Measurements from ENCODE around the gene ZMYM3. TPM values are rescaled to one million over a fixed set of nuclear protein-coding genes. Genes with fewer than 3 reads are reported as not detected.

Gene ZMYM3
- total and polyA plus RNA-seq, 8 donors, result 2.9 to 53.6 (median 9.0) TPM

DNA sequence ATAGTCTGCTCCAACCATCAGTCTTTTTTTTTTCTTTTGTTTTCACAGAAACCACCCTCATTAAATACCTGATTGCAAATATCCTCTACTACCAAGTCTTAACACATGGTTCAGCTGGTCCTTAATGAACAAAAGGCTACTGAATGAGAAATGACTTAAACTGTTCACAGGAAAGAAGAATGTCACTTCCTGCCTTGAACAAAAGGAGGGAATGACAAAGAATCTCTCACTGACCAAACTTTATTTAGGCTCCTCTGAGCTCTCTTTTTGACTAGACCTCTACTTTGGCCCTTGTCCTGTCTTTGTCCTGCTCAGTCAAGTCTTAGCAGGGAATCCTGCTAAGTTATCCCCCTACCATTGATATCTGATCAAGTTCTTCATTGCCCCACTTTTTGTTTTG is 62.7 kb downstream of the ZMYM3 start:
- H3K4me3 ChIP-seq, result no peak overlapping the region
- H3K9me3 ChIP-seq, result no peaks in the 10 kb centered on the region
- TF ChIP-seq, protein P1, sequence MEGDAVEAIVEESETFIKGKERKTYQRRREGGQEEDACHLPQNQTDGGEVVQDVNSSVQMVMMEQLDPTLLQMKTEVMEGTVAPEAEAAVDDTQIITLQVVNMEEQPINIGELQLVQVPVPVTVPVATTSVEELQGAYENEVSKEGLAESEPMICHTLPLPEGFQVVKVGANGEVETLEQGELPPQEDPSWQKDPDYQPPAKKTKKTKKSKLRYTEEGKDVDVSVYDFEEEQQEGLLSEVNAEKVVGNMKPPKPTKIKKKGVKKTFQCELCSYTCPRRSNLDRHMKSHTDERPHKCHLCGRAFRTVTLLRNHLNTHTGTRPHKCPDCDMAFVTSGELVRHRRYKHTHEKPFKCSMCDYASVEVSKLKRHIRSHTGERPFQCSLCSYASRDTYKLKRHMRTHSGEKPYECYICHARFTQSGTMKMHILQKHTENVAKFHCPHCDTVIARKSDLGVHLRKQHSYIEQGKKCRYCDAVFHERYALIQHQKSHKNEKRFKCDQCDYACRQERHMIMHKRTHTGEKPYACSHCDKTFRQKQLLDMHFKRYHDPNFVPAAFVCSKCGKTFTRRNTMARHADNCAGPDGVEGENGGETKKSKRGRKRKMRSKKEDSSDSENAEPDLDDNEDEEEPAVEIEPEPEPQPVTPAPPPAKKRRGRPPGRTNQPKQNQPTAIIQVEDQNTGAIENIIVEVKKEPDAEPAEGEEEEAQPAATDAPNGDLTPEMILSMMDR (IDR thresholded peaks at IDR 0.05), result no peak
- TF ChIP-seq POLR2A (IDR thresholded peaks at IDR 0.05), result no peak
- no peak for TF ChIP-seq EP300 (IDR thresholded peaks at IDR 0.05)
- no peak for TF ChIP-seq POLR2AphosphoS5 (IDR thresholded peaks at IDR 0.05)
- no peaks in the 10 kb centered on the region for H3K4me1 ChIP-seq
- no peaks in the 10 kb centered on the region for H3K36me3 ChIP-seq
- intact Hi-C loops (cut with DNase I; ENCODE audit: low total_unique reads), result no loop called here
- no peak for DNase-seq
- no peaks in the 10 kb centered on the region for H3K27me3 ChIP-seq
- no peak overlapping the region for H3K27ac ChIP-seq

Other genes starting within 250 kb of the ZMYM3 start
- gene SNX12, start 185.8 kb downstream of the ZMYM3 start, total RNA-seq, result 10 to 100 TPM; 16.5 to 51.0 (median 47.3) TPM
- gene SNX12, start 185.8 kb downstream of the ZMYM3 start, polyA plus RNA-seq, result 10 to 100 TPM; 30.9 to 48.3 (median 47.2) TPM
- gene FOXO4, start 158.3 kb downstream of the ZMYM3 start, total RNA-seq, result 10 to 100 TPM in 1 of 5 donors, 1 to 10 TPM in 4; 3.1 to 31.4 (median 8.1) TPM
- 10 to 100 TPM in 2 of 3 donors, 1 to 10 TPM in 1; 6.4 to 15.7 (median 12.1) TPM for gene FOXO4, start 158.3 kb downstream of the ZMYM3 start, polyA plus RNA-seq
- gene CXorf65, start 147.4 kb downstream of the ZMYM3 start, total RNA-seq, result not detected
- under 1 TPM in 1 of 3 donors, not detected in 2; 0.43 TPM for gene CXorf65, start 147.4 kb downstream of the ZMYM3 start, polyA plus RNA-seq
- 10 to 100 TPM in 2 of 5 donors, 1 to 10 TPM in 2, under 1 TPM in 1; 0.89 to 11.2 (median 8.2) TPM for gene IL2RG, start 142.6 kb downstream of the ZMYM3 start, total RNA-seq
- 10 to 100 TPM in 1 of 3 donors, 1 to 10 TPM in 2; 6.7 to 10.4 (median 9.9) TPM for gene IL2RG, start 142.6 kb downstream of the ZMYM3 start, polyA plus RNA-seq
- 10 to 100 TPM; 20.7 to 53.3 (median 36.2) TPM for gene MED12, start 135.5 kb downstream of the ZMYM3 start, total RNA-seq
- gene MED12, start 135.5 kb downstream of the ZMYM3 start, polyA plus RNA-seq, result 1 to 10 TPM; 6.2 to 9.5 (median 8.2) TPM
- gene NLGN3, start 109.3 kb downstream of the ZMYM3 start, total RNA-seq, result 10 to 100 TPM in 1 of 5 donors, 1 to 10 TPM in 1, under 1 TPM in 1, not detected in 2; 0.92 to 10.7 (median 1.0) TPM
- under 1 TPM; 0.12 to 0.50 (median 0.31) TPM for gene NLGN3, start 109.3 kb downstream of the ZMYM3 start, polyA plus RNA-seq
- gene GJB1, start 30.9 kb downstream of the ZMYM3 start, total RNA-seq, result 10 to 100 TPM in 1 of 5 donors, 1 to 10 TPM in 2, not detected in 2; 6.6 to 39.7 (median 8.1) TPM
- 10 to 100 TPM in 1 of 3 donors, 1 to 10 TPM in 2; 6.6 to 18.4 (median 7.3) TPM for gene GJB1, start 30.9 kb downstream of the ZMYM3 start, polyA plus RNA-seq
- gene NONO, start 29.5 kb upstream of the ZMYM3 start, total RNA-seq, result 100 to 1,000 TPM; 123 to 332 (median 252) TPM
- 100 to 1,000 TPM; 104 to 139 (median 111) TPM for gene NONO, start 29.5 kb upstream of the ZMYM3 start, polyA plus RNA-seq
- 100 to 1,000 TPM in 1 of 5 donors, 10 to 100 TPM in 1, 1 to 10 TPM in 1, not detected in 2; 8.8 to 126 (median 14.3) TPM for gene ITGB1BP2, start 47.6 kb upstream of the ZMYM3 start, total RNA-seq
- 1 to 10 TPM; 1.3 to 3.7 (median 2.0) TPM for gene ITGB1BP2, start 47.6 kb upstream of the ZMYM3 start, polyA plus RNA-seq
- gene TAF1, start 112.2 kb upstream of the ZMYM3 start, total RNA-seq, result 100 to 1,000 TPM in 1 of 5 donors, 10 to 100 TPM in 4; 30.9 to 118 (median 62.9) TPM
- 10 to 100 TPM in 1 of 3 donors, 1 to 10 TPM in 2; 5.8 to 16.8 (median 6.6) TPM for gene TAF1, start 112.2 kb upstream of the ZMYM3 start, polyA plus RNA-seq